ENCODE data around the gene SERTAD4.

Gene SERTAD4

GRCh38 chr1:210233495-210234328, 1.1 kb downstream of the SERTAD4 start:
- no peak for DNase-seq

DNA sequence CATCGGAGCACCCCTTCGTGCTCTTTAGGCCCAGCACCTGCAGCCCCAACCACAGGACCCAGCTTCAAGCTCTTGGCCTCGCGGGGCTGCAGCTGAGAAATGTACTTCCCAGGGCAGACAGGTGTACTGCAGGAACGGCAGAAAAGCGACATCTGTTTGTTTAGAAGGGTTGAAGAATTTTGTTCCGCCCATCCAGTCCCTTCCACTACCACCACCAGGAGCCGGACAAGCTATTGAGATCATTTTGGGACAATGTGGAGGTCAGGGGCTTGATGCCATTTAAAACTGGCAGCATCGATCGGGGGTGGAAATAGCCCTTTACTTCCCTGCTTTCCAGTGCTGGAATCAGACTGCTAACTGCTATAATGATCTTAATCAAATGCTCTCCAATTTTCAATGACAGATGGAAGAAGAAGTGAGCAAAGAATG, 1.7 kb downstream of the SERTAD4 start:
- no peak for DNase-seq

DNA sequence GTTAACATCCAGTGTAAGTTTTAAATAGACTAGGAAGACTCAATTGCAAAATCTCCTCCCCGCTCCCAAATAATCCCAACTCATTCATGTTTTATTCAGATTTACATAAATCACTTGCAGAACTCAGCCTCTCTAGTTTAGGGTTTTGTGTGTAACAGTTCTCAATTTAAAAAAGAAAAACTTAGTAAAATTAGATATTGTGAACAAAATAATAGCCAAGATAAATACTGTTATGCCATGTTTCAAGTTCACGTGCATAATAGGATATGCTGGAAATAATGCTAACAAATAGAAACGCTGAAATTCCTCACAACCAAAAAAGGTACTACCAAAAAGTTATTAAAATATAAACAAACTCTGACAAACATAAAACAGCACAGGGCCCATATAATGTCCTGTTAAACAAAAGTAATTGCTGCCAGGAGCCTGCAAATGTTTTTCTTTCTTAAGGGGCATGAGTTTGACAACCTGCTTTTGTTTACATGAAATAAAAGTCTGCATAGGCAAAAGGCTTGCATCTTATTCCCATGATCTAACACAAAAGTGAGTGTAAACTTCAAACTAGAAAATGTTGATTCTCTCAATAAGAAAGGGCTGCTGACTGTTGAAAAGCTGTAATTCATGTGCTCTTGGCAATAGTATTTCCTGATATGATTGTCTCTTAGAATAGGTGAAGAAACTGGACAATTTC, 2.9 kb downstream of the SERTAD4 start:
- no peak for DNase-seq

DNA sequence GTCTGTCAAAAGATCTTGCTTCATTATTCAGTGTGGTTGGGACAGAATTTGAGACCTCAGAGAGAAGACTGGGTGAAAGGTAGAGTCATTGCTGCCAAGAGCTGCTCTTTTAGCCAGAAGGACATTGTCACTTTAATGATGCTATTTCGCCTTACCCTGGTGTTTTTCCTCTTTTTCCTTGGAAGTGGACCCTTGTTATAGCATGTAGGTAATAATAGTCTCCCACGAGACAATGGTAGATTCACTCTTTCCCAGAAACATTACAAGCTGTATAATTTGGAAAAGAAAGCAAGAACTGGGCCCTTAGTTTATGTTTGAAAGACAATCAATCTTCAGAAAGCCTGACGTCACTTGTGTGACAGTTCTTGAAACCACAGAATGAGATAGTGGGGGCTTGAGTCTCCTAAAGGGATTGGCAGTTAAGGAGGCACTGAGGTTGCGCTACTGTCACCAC, 3.8 kb downstream of the SERTAD4 start:
- DNase-seq = no peak

GRCh38 chr1:210236840-210237409, 4.3 kb downstream of the SERTAD4 start:
- no peak for DNase-seq

- DNase-seq = no peak
Observed at GRCh38 chr1:210237479-210237878, 4.9 kb downstream of the SERTAD4 start.

- DNase-seq = no peak
Observed at GRCh38 chr1:210237981-210238380, 5.4 kb downstream of the SERTAD4 start.

GRCh38 chr1:210239349-210240111, 6.9 kb downstream of the SERTAD4 start:
- no peak for DNase-seq

- DNase-seq = no peak
Observed at GRCh38 chr1:210241121-210241520, 8.5 kb downstream of the SERTAD4 start.

DNA sequence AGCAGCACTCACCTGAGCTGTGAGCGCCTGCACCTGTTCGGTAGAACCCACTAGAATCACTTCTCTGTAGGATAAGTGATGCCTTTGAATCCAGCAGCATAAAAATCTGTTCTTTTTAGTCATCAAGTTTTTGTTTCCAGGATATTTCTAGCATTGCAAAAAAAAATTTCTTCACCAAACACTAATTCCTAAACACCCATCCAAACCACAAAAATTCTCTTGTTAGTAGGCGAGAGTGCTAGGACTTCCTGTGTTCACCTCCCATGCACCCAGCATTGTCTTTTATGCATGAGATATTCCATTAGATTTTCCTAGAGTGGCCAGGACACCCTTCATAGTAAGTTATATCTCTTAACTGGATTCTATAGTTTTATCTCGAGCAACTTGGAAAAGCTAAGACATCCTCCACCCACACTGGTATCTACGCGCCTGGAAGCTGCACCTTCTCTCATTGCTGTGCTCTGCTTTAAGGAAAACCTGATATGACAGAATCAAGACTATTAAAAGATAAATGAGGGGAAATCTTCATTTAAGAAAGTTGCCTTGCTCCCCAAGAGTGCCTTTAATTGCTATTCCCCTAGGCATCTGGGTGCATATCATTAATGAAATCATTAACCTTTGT, 12.3 kb downstream of the SERTAD4 start:
- DNase-seq = no peak

DNA sequence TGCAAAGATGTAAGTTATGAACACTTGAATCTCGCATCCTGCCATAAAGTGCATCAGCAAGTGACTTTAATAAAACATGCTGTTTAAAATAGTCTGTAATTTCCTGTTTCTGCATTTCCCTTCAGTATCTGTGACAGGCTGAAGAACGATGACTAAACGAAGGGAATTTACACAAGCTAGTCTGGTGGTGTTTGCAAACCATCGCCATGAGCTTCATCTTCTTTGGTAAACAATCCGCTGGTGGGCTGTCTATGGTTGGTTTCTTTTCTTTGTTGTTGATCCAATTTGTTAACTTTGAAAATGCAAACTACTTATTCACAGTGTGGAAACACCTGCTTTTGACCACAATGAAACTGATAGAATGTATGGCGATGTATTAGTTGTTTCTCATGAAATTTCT, 13.9 kb downstream of the SERTAD4 start:
- DNase-seq = no peak

DNA sequence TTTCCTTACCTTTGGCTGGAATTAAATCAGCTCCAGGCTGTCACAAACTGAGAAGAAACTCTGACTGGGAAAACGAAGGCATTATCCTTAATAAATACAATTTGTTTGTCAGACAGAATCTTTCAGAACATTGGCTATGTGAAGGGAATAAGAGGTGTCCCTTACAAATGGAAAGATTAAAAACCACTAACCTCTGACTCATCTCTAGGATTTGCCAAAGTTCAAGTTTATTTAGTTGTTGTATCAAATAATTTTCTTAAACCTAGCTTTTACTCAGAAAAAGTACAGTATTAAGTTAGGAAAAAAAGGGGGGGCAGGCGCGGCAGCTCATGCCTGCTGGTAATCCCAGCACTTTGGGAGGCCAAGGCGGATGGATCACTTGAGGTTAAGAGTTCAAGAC, 15.7 kb downstream of the SERTAD4 start:
- no peak for DNase-seq

- no peak for DNase-seq
Observed at GRCh38 chr1:210250665-210250997, 18.0 kb downstream of the SERTAD4 start.

- no peak for DNase-seq
Observed at GRCh38 chr1:210250998-210251679, 18.5 kb downstream of the SERTAD4 start.

GRCh38 chr1:210251680-210252490, 19.3 kb downstream of the SERTAD4 start:
- DNase-seq = no peak

DNA sequence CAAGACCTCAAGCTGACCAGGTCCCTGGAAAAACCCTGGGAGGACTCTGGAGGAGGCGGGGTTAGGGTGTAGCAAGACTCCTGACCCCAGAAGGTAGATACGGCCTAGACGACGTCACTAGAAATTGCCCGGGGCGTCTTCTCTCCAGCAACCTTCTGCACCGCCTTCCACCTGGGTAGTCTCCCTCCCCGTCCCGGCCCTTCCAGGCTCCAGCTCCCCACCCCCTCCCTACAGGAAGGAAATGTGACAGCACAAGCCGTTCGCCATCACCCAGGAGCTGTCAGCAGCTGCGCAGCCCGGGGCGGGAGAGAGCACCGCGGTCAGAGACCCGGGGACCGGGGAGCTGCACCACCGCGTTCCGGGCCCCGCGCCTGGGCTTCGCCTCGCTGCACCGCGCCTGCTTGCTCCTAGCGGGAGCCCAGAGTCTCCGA, 20.0 kb downstream of the SERTAD4 start:
- no peak for DNase-seq

- no peak for DNase-seq
Observed at GRCh38 chr1:210254298-210254697, 21.7 kb downstream of the SERTAD4 start.

DNA sequence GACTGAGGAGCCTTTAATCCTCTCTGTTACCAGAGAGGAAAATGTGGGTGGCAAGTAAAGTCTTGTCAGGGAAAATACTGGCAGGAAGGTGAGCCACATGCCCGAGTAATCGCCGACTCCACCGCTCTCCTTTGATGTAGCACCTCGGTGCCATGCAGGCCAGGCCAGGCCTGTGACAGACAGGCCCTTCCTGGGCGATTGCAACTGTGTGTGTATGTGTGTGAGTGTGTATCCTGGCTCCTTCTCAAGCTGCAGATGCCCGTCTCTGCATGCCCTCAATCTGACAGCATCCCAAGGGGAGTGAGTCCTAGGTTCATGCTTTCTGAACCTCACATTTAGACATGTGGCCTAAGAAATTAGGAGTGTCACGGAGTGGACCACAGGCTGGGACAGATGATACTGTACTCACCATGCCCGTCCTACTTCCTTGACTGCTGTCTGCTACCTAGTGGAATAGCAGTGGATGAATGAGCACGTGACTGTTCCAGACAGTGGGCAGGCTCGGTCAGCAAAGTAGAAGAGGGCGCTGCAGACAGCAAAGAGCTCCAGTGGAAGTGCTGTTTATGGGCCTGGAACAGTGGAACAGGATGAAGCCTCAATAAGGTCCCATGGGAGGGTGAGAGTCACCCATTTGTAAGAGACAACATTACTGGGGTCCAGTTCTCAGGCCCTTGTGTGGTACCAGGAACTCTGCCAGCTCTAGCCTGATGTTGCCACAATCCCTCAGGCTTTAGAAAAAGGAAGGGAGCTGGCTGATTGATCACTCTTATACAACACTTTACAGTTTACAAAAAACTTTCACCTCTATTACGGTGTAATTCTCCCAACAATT, 25.3 kb downstream of the SERTAD4 start:
- DNase-seq = no peak

- no peak for DNase-seq
Observed at GRCh38 chr1:210259561-210259960, 27.0 kb downstream of the SERTAD4 start.

- no peak for DNase-seq
Observed at GRCh38 chr1:210260096-210260495, 27.5 kb downstream of the SERTAD4 start.

Data from CD4-positive, alpha-beta T cell treated with Interleukin-4 for 1 hour (primary cell).